Measurements from ENCODE around the gene PDIK1L. TPM values are rescaled to one million over a fixed set of nuclear protein-coding genes. Genes with fewer than 3 reads are reported as not detected.

PDIK1L gene
- total RNA-seq, 2 experiments from 2014 or later, result 11.7 to 13.4 TPM

DNA sequence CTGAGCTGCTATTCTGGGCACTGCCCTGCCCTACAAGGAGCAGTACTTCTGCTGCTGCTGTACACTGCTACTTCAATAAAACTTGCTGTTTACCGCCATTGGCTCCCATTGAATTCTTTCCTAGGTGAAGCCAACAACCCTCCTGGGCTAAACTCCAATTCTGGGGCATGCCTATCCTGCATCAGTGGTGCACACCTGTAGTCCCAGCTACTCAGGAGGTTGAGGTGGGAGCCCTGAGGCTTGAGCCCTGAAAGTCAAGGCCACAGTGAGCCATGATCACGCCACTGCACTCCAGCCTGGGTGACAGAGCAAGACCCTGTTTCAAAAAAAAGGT is 21.2 kb downstream of the PDIK1L start:
- DNase-seq (no peak), ATAC-seq (no peak)
- no peaks in the 10 kb centered on the region for H3K36me3 Mint-ChIP-seq (ENCODE audit: low read depth)
- peaks cover 2% of the 10 kb centered on the region for H3K27me3 Mint-ChIP-seq
- ChIA-PET CTCF (interaction anchor here (0.8 to 2.3 kb wide), 7 partner anchors 11 to 284 kb away, joined by 3 to 12 read pairs (median 3); partner anchors contain the start of genes CEP85 and ZNF593), POLR2A (no interaction called here)
- intact Hi-C loops (cut with micrococcal nuclease), result no loop called here
- TF ChIP-seq, protein P1, sequence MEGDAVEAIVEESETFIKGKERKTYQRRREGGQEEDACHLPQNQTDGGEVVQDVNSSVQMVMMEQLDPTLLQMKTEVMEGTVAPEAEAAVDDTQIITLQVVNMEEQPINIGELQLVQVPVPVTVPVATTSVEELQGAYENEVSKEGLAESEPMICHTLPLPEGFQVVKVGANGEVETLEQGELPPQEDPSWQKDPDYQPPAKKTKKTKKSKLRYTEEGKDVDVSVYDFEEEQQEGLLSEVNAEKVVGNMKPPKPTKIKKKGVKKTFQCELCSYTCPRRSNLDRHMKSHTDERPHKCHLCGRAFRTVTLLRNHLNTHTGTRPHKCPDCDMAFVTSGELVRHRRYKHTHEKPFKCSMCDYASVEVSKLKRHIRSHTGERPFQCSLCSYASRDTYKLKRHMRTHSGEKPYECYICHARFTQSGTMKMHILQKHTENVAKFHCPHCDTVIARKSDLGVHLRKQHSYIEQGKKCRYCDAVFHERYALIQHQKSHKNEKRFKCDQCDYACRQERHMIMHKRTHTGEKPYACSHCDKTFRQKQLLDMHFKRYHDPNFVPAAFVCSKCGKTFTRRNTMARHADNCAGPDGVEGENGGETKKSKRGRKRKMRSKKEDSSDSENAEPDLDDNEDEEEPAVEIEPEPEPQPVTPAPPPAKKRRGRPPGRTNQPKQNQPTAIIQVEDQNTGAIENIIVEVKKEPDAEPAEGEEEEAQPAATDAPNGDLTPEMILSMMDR (IDR thresholded peaks at IDR 0.05), result no peak
- H3K27ac Mint-ChIP-seq, result no peak overlapping the region
- H3K4me1 Mint-ChIP-seq (ENCODE audit: low read depth), result peaks cover 9% of the 10 kb centered on the region
- no peak overlapping the region for H3K4me3 Mint-ChIP-seq
- H3K9me3 Mint-ChIP-seq, result no peaks in the 10 kb centered on the region

DNA sequence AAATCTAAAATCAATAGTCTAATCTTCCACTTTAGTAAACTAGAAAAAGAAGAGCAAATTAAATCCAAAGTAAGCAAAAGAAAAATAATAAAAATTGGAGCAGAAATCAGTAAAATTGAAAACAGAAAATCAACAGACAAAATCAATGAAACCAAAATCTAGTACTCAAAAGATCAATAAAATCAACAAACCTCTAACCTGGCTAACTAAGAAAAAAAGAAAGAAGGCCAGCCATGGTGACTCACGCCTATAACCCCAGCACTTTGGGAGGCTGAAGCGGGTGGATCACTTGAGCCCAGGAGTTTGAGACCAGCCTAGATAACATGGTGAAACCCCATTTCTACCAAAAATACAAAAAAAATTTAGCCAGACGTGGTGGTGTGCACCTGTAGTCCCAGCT is 22.8 kb downstream of the PDIK1L start:
- CTCF ChIA-PET, result interaction anchor here (1.1 kb wide), 1 partner anchor 13 kb away, joined by 3 read pairs; no protein-coding TSS in a partner anchor
- no peaks in the 10 kb centered on the region for H3K36me3 Mint-ChIP-seq (ENCODE audit: low read depth)
- intact Hi-C loops (cut with micrococcal nuclease), result no loop called here

DNA sequence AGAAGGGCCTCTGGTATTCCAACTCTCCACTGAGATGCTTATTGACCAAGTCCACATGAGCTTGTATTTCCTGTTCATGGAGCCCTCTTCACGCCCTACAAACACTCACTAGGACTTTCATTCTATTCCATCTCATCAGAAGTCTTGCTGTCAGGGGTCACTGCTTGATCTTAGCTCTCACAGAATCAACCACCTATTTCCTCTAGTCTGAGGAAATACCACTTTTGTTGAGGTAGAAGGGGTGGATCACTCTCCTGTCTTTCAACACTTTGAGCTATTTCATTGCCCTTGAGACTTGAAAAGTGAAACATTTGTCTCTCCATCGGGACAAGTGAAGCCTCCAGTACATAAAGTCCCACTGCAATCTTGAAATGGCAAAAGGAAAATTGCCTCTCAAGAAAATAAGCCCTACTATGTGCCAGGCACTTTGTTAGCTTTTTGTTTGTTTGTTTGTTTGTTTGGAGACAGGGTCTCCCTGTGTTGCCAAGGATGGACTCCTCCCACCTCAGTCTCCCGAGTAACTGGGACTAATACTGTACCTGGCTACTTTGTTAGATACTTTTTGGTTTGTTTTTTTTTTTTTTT is 27.4 kb downstream of the PDIK1L start:
- no peaks in the 10 kb centered on the region for H3K27me3 Mint-ChIP-seq
- H3K27ac Mint-ChIP-seq, result no peak overlapping the region
- peaks cover 13% of the 10 kb centered on the region for H3K4me1 Mint-ChIP-seq (ENCODE audit: low read depth)
- DNase-seq (no peak), ATAC-seq (peak; percentile 55)
- POLR2A ChIA-PET, result interaction anchor here (0.7 to 1.8 kb wide), 5 partner anchors 9 to 30 kb away, joined by 3 to 5 read pairs (median 3); no protein-coding TSS in a partner anchor
- TF ChIP-seq, protein P1 (IDR thresholded peaks at IDR 0.05), result no peak
- CTCF ChIA-PET, result interaction anchor here (0.7 to 2.6 kb wide), 10 partner anchors 9 to 225 kb away, joined by 3 to 15 read pairs (median 4); partner anchors contain the start of genes C1orf232, CEP85, PDIK1L and ZNF593
- no peaks in the 10 kb centered on the region for H3K9me3 Mint-ChIP-seq
- intact Hi-C loops (cut with micrococcal nuclease), result no loop called here
- H3K4me3 Mint-ChIP-seq, result no peak overlapping the region
- no peaks in the 10 kb centered on the region for H3K36me3 Mint-ChIP-seq (ENCODE audit: low read depth)

More for the DNA sequence above, 22.8 kb downstream of the PDIK1L start:
- no peaks in the 10 kb centered on the region for H3K9me3 Mint-ChIP-seq
- H3K27ac Mint-ChIP-seq, result no peak overlapping the region
- TF ChIP-seq, protein P1 (IDR thresholded peaks at IDR 0.05), result no peak
- H3K4me3 Mint-ChIP-seq, result no peak overlapping the region
- DNase-seq (no peak), ATAC-seq (no peak)
- H3K27me3 Mint-ChIP-seq, result no peaks in the 10 kb centered on the region
- H3K4me1 Mint-ChIP-seq (ENCODE audit: low read depth), result peaks cover 13% of the 10 kb centered on the region
- POLR2A ChIA-PET, result no interaction called here

DNA sequence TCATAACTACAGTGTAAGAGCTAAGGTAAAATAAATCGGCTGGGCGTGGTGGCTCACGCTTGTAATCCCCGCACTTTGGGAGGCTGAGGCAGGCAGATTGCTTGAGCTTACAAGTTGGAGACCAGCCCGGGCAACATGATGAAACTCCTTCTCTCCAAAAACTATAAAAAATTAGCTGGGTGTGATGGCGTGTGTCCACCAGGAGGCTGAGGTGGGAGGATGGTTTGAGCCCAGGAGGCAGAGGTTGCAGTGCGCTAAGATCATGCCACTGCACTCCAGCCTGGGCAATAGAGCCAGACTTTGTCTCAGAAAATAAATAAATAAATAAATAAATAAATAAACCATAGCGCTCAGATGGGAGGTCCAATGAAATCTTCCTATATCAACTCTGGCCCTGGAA is 30.5 kb downstream of the PDIK1L start:
- Mint-ChIP-seq H3K27me3 (no peaks in the 10 kb centered on the region), H3K36me3 (ENCODE audit: low read depth) (no peaks in the 10 kb centered on the region), H3K4me1 (ENCODE audit: low read depth) (peaks cover 19% of the 10 kb centered on the region), H3K27ac (no peak overlapping the region), H3K4me3 (no peak overlapping the region), H3K9me3 (no peaks in the 10 kb centered on the region)
- no peak for ATAC-seq
- intact Hi-C loops (cut with micrococcal nuclease), result loop anchor here (10.0 kb wide), 1 partner anchor 107 kb away; no protein-coding TSS in a partner anchor
- TF ChIP-seq, protein P1 (IDR thresholded peaks at IDR 0.05), result no peak
- DNase-seq, result no peak
- POLR2A ChIA-PET, result interaction anchor here (1.8 kb wide), 1 partner anchor 15 kb away, joined by 6 read pairs; no protein-coding TSS in a partner anchor
- CTCF ChIA-PET, result interaction anchor here (0.9 to 7.8 kb wide), 7 partner anchors 18 to 247 kb away, joined by 3 to 164 read pairs (median 6); partner anchors contain the start of gene ZNF593

All from activated CD8-positive, alpha-beta T cell treated with anti-CD3 and anti-CD28 coated beads for 36 hours (primary cell).